NCI-H2196 treated with DMSO at 0.1 percent for 48 hours (cell line): Measurements from ENCODE around the gene COLQ.
A peak's percentile ranks its signal among the peaks of the same experiment; 100 is the strongest.
"Not testable (repeated sequence)": the region's sequence is repeated elsewhere in the genome, so short reads cannot be mapped to it uniquely, and the experiment has no call there.

Source experiments
- DNase-seq: peaks from one replicate; lab custom pipeline; 2025; ENCODE audit not compliant: unreplicated experiment; lab: John Stamatoyannopoulos, UW

Gene COLQ

DNA sequence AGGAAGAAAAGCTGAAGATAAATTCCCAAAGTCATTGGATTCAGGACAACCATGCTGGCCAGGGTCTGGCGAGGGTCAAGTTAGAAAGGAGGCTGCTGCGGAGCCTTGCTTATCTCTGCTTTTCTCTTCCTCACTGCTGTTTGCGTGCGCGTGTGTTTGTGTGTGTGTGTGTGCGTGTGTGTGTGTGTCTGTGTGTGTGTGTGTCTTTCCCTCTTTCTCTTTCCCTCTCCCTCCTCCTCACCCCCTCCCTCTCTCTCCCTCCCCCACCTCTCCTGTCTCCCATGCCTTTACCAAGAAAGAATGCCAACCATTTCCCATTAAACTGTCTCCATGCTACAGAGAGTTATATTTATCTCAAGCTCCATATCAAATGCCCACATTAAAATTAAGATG lies at the start of gene COLQ:
Gene COLQ, minus strand, starts transcription at position 134 of the 393 bp plus-strand sequence. Its CDS starts 81 bp downstream, at position 53.
- no peak for DNase-seq

DNA sequence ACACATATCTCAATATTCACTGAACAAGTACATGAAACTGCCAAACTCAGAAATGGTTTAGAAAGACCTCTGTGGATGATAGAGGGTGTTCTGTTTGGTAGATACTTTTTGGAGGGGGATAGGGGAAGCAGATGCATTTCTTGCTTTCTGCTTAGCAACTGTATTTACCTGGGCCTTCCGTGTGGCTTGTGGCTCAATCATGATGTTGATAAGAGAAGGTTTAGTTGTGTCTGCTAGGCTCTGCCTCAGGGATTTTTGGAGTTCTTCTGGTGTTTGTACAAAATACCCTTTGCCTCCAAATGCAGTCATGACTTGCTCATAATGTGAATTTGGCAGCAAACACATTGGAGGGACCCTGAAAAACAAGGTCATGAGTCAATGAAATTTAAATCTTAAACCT lies 41.7 kb upstream of the COLQ start:
- DNase-seq, result no peak

DNA sequence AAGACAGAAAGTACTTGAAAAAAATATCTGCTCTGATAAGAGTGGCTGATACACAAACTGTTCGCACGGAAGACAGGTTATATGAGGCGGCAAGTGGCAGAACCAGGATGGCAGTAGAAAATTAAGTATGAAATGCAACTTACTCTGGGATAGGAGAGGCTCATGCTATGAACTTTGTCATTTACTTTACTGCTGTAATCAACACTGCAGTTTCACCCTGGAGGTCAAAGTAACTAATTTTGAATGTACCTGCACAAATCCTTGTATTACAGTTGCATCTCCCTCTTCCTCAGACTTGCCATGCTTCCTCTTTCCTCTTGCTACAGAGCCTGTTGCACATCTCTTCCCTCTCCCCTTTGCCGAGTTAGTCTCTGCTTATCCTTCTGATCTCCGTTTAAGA lies 41.1 kb upstream of the COLQ start:
- no peak for DNase-seq

DNA sequence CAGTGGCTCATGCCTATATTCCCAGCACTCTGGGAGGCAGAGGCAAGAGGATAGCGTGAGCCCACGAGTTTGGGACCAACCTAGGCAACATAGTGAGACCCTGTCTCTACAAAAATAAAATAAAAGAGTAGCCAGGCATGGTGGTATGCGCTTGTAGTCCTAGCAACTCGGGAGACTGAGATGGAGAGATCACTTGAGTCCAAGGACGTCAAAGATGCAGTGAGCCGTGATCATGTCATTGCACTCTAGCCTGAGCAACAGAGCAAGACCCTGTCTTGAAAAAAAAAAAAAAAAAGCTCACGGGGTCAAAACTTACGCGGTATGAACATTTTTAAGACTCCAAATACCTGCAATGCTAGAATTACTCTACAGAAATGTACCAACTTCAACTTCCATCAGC lies 37.1 kb upstream of the COLQ start:
- no peak for DNase-seq

DNA sequence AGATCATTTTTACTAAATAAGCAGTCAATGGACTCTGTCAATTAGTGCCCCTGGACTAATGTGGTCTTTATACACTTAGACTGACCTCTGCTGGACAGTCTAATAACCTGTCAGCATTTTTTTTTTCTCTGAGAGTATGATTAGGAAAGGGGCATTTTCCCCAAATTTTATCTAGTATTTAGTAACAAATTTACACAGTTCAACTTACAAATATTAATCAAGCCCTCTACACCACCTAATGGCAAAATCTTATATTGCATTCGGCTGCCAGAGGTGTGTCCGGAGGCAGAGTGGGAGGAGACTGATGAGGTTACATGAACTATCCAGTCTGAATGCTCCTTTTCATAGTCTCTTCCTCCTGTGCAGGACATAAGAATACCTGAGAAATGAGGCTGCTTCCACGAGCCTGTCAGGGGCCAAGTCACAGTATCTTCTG lies 36.0 kb upstream of the COLQ start:
- DNase-seq, result no peak

DNA sequence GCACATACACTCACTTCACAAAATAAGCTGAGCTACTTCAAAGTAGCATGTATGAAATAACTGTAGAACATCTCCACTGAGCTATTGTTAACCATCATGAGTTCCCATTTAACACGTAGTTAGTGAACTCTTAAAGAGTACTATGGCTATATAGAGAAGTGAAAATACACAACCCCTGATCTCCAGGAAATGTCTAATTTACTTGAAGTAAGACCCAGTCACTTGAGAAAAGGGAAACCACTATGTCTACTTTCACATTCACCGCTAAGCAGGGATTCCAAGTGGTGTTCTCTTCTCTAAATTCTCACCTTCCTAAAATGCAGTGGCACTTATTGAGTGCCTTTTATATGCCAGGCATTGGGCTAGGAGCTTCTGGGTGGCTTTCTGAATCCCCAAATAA lies 35.0 kb upstream of the COLQ start:
- DNase-seq, result no peak

DNA sequence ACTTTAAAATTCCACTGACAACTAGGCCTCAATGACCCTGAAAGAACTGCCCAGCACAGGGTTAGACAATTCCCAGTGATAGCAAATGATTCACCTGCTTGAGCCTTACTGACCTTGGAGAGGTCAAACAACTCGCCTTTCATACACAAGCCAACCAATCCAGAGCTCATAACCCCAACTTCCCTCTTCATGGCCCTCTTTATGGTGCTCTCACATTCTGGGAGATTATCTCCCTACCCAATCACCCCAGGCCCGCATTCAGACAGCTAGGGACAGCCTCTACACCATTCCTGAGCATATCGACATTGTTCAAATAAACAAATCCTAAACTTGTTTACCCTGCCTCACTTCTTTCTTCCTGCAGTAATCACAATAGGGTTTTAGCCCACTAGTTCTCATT lies 32.2 kb upstream of the COLQ start:
- no peak for DNase-seq

DNA sequence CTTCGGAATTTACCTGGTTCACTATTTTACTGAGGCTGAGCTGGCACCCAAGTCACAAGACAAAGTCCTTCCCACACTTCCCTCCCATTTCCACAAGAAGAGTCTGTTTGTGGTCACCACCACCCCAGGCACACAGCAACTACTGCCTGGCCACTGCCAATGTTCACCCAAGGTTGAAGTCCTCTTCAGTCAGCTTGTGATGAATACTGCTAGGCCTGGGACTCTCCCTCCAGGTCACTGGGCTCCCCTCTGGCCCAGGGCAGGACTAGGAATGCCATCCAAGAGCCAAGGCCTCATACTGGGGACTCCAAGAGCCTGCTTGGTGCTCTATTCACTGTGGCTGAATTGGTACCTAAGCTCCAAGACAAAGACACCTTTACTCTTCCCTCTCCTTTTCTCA lies 30.4 kb upstream of the COLQ start:
- DNase-seq, result no peak

DNA sequence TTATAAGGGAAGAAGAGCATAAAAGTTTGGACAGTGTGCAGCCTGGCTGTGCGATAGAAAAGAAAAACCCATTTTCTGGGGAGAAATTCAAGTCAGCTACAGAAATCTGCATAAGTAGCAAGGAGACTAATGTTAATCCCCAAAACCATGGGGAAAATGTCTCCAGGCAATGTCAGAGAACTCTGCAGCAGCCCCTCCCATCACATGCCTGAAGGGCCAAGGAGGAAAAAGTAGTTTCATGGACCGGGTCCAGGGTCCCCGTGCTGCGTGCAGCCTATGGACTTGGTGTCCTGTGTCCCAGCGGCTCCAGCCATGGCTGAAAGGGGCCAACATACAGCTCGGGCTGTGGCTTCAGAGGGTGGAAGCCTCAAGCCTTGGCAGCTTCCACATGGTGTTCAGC lies 28.3 kb upstream of the COLQ start:
- no peak for DNase-seq

DNA sequence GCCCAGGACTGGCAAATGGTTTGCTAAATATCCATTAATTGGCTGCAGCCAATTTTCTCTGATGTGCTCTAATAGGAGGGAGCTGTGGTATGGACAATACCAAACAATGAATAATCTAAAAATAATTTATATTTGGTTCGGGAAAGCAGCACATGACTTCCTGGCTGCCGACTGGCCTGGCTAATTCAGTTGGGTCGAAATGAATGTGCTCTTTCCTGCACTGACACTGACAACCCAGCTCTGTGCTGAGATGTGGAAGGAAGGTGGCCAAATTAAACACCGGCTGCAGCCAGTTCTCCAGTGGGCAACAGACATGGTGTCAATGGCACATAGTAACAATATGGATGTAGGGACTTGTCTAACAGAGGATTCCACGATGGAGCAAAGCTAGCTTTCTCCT lies 21.1 kb upstream of the COLQ start:
- DNase-seq, result no peak

DNA sequence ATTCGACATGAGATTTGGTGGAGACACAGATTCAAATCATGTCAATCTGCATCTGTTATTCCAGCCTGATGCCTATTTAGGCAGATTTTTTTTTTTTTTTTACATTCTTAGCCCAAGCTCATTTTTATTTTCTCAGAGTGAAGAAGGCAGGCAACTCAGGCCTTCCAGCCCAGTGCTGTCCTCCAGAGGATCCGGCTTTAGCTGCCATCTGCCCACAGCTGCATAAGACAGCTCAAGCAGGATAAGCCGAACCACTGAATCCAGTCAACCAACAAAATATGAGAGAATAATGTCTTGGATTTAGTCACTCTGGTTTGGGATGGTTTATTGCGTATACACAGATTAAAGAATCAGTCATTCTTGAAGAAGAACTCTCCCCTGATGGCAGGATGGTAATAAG lies 19.9 kb upstream of the COLQ start:
- no peak for DNase-seq

DNA sequence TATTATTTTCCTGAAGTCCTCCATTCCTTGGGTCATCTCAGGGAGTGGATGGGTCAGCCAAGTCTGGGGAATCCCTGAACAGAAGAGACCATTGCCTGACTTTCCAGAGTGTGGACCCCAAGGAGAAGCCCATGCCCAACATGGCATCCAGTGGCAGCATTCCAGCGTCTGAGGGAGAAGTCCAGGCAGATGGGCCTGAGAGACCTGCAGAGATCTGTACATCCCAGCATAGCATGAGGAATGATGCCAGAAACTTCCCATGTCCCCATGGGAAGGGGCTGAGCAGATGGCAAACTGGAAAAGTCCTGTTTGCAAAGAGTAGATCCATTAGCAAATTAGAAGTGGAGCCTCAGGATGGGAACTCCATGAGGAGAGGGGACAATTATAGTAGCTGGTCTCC lies 17.6 kb upstream of the COLQ start:
- no peak for DNase-seq

DNA sequence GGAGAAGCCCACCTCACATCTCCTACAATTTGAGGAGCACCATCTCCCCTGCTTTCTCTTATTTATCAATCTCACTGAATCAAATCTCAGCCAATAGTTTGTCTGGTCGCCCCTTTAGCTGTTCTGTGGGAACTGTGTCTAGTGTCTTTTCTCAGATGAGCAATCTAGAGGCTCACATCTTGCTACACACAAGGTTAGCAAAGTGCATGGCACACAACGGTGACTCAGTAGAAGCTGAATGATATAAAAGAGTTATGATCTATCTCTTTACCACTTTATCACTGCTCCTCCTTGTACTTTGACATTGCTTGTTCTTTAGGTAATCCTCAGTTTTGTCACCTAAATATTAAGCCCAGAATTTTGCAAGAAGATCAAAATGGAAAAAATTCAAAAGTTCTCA lies 16.8 kb upstream of the COLQ start:
- DNase-seq, result no peak

DNA sequence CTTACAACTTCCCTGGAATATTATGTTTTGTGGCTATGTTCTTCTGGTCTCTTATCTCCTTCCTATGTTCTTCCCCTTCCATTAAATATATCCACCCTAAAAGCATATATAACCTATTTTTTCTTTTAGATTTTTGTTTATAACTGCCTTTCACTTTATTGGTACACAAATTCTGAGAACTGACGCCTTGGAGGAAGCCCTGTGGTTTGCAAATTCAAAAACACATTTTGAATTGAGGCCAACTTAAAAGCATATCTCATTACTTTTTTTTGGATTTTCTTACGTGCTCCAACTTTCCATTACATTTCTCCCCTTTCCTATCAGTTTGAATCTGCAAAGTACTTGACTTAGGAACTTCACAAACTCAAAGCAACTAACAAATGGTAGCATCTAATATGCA lies 15.3 kb upstream of the COLQ start:
- DNase-seq, result no peak

DNA sequence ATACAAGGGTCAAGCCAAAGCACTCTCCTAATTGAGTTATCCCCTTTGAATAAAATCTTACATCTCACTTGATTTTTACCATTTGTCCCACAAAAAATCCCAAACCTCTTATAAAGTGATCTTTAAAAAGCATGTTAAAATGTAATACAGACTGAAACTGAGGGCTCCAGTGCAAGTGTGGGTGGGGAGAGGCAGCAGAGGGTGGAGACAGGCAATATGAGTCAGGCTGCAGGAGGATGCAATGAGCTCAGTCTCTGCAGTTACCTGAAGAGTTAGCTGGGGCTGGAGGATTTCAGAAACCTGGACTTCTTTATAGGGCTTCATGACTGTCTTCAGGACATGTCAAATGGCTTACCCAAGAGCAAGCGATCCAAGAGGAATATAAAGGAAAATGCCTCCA lies 14.2 kb upstream of the COLQ start:
- DNase-seq, result no peak

DNA sequence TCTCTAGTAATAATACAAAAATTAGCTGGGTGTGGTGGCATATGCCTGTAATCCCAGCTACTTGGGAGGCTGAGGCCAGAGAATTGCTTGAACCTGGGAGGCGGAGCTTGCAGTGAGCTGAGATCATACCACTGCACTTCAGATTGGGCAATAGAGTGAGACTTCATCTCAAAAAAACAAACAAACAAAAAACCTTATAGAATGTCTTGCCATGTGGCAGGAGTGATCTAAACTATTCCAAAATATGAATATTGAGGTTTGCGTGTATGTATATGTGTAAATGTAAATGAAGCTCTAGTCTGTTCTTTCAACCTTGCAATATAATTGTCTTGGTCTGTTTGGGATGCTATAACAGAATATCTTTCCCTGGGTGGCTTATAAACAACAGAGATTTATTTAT lies 11.1 kb upstream of the COLQ start:
- not testable (repeated sequence) for DNase-seq

DNA sequence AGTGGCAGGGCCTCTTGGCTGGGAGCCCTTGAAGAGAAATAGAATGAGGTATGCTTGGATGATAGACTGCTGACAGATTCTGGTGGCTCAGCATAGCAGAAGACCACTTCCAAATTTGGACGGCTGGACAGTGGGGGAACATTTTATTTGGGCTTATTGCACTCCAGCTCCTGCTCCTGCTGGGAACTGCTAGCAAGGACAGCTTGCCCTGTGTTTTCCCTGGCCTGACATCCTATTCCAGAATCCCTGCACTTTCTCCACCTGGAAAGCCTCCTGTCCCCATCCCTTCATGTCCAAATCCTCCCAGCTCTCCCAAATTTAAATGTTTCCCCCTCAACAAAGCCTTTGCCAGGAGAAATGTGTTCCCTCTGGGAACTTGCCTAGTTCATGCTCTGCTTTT lies 9.8 kb upstream of the COLQ start:
- no peak for DNase-seq

DNA sequence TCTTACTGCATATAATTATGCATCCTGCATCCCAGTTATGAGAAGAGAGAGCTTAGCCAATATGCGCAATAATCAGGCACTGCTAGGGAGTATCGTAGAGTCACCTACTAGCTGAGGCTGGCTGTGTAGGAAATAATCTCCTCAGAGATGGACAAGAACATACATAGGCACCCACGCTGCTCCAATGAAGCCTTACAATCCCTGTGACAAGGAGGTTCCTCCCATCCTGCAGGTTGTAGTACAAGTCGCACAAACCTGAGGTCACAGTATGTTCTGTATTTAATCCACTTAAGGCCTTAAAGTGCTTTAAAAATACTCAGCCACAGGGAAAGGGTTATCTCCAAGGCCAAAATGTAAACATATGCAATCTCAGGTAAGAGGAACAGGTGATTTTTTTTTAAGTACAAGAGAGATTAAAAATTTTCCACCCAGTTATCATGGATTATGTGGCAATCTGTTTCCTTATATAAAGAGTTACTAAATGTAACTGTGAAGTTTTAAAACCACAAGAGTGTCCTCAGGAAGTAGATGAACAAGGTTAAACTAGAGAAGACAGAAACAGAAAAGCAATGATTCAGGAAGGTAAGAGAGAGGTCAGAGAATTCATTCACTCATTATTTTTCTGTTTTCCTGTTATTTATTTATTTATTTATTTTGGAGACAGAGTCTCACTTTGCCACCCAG lies 7.5 kb upstream of the COLQ start:
- no peak for DNase-seq

DNA sequence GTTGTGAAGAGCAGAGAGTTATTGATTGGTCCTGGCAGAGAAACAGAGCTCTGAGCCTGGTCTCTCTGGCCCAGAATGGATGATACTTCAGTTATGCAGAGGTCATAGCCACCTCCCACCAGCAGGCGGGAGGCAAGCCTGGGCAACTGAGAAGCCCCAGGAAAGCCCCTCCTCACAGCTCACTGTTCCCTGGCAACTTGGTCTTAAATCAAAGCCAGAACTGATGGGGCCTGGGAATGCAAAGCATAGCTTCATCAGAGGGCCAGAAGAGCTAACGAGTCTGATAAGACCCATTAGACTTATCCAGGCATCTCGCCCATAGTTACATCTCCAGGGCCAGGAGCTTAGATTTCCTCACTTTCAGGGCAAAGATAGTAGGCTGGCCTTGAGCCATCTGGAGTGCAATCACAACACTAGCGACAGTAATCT lies 5.5 kb upstream of the COLQ start:
- DNase-seq, result peak; percentile 2

DNA sequence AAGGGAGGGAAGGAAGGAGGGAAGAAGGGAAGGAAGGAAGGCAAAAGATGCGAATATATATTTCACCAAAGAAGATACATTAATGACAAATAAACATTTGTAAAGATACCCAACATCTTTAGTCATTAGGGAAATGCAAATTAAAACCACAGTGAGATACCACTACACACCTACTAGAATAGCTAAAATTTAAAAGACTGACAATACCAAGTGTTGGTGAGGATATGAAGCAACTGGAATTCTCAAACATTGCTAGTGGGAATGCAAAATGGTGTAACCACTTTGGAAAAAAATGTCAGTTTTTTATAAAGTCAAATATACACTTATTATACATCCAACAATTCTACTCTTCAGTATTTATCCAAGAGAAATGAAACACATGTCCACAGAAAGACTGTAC lies 4.3 kb upstream of the COLQ start:
- no peak for DNase-seq

DNA sequence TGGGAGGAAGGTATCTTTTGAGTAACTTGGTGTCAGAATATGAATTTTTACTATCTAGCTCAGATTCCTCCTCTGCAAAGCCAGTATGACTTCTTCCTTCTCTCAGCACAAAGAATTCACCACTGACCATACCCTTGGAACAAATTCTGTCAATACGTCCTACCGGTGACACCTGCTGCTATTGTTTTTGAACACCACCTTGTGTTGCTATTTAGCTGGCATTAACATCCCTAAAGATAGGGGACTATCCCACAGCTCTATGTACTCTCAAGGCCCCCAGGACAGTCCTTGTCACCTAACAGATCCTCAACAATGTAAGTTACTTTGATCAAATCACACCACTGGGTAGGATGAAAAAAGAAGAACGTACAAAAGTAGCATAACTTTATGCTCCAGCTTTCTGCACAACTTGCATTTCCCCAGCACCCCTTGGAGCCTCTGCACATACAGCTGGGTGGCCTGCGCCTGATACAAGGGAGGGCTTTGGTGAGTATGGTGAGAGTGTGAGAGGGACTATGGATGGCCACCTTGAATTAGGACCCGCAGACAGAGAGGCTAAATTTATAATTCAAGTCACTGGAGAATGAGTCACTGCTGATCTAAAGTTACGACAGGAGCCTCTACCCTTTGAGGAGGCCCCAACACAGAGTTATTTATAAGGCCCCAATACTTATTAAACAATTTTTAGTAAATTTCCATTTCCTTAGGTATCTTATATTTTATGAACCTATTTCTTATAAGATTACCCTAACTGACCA lies 2.3 kb upstream of the COLQ start:
- DNase-seq, result no peak

DNA sequence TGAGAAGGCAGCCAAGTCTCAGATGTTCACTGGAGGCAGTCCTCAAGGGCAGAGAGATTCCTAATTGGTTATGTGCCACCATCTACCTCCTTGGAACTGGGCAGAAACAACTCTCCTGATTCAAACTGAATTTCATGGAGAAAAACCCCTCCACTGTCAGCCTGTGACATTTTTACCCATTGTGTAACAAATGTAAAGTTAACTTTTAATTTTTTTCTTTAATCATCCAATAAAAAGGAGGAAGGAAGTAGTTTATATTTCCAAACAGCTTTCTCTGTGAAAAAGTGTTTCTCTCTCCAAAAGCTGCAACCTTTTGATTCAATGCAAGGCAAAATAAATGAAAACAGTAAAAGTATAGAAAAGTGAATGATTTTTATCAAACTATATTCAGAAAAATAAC lies 510 bp upstream of the COLQ start:
- no peak for DNase-seq
